CD4-positive, alpha-beta T cell (primary cell): Measurements from ENCODE around the gene PDHA2. TPM values are rescaled to one million over a fixed set of nuclear protein-coding genes. Genes with fewer than 3 reads are reported as not detected.

ENCODE experiments used
- ATAC-seq: fragments of 200-7000 bp; cut with Tn5 transposase; one replicate; pipeline ENCODE4 v1.10.0; 2022; ENCODE audit warnings: mild to moderate bottlenecking; ENCODE audit not compliant: poor library complexity
- CTCF ChIA-PET: fragments of 350-600 bp; sonication (Branson Sonifier 250); formaldehyde crosslinking; loops from one replicate; lab custom pipeline; 2021; ENCODE audit warnings: antibody characterized with exemption, inconsistent platforms; lab: Charles Lee
- POLR2A ChIA-PET: fragments of 350-600 bp; sonication (Branson Sonifier 250); formaldehyde crosslinking; loops from one replicate; lab custom pipeline; 2021; ENCODE audit warnings: antibody characterized with exemption, inconsistent platforms; lab: Charles Lee
- DNase-seq, 14 experiments: peaks; one replicate each; pipeline ENCODE4 v3.0.0-alpha.2; 2013 to 2020; ENCODE audit warnings: mixed read lengths in 2 of 14
- H3K27ac ChIP-seq, 2 donors: one replicate each; pipeline versions ENCODE4 v1.5.1 to v1.7.0; 2013; ENCODE audit warnings: low read length in 2 of 2, low read depth in 1 of 2, mild to moderate bottlenecking in 1 of 2
- H3K27me3 ChIP-seq, 2 experiments: 1 replicate in 1 of 2; 2 replicates in 1 of 2; pipeline versions ENCODE4 v1.6.1 to v1.7.0; 2013; ENCODE audit warnings: low read length in 2 of 2, control low read depth in 1 of 2, mild to moderate bottlenecking in 1 of 2, moderate library complexity in 1 of 2; ENCODE audit not compliant: insufficient read depth in 2 of 2, control insufficient read depth in 1 of 2
- H3K36me3 ChIP-seq: one replicate; pipeline ENCODE4 v1.6.1; 2013; ENCODE audit warnings: low read length, control low read depth; ENCODE audit not compliant: insufficient read depth
- H3K4me1 ChIP-seq: one replicate; pipeline ENCODE4 v1.6.1; 2013; ENCODE audit warnings: low read length, control low read depth; ENCODE audit not compliant: insufficient read depth
- H3K4me3 ChIP-seq: one replicate; pipeline ENCODE4 v1.5.1; 2013; ENCODE audit warnings: mild to moderate bottlenecking, low read length, moderate library complexity
- H3K9me3 ChIP-seq, 2 experiments: 1 replicate in 1 of 2; 2 replicates in 1 of 2; pipeline versions ENCODE4 v1.6.1 to v1.7.0; 2013; ENCODE audit warnings: low read length in 2 of 2, mild to moderate bottlenecking in 2 of 2, control low read depth in 1 of 2, moderate library complexity in 1 of 2; ENCODE audit not compliant: control insufficient read depth in 1 of 2, insufficient read depth in 1 of 2
- H3K27ac Mint-ChIP-seq: one replicate; pipeline ENCODE4 v1.8.0; 2020; ENCODE audit warnings: mixed read lengths
- H3K27me3 Mint-ChIP-seq: one replicate; pipeline ENCODE4 v1.8.0; 2021; ENCODE audit warnings: mixed read lengths
- H3K36me3 Mint-ChIP-seq: one replicate; pipeline ENCODE4 v1.8.0; 2021; ENCODE audit warnings: low read depth, mixed read lengths
- H3K4me1 Mint-ChIP-seq: one replicate; pipeline ENCODE4 v1.8.0; 2021; ENCODE audit warnings: low read depth, mixed read lengths
- H3K4me3 Mint-ChIP-seq: one replicate; pipeline ENCODE4 v1.8.0; 2020; ENCODE audit warnings: mild to moderate bottlenecking, mixed read lengths
- H3K9me3 Mint-ChIP-seq: one replicate; pipeline ENCODE4 v1.8.0; 2020; ENCODE audit warnings: mixed read lengths
- intact Hi-C, 2 experiments: fragments of 100-400 bp; cut with DNase I in 1 of 2; cut with micrococcal nuclease in 1 of 2; formaldehyde crosslinking; loops; one replicate each; pipeline versions ENCODE4 v1.15.1 to v1.9.0; 2023 to 2025; cut with DNase I, micrococcal nuclease
- total RNA-seq, 174 experiments: library from RNA in 2 of 174; stranded (reverse) in 2 of 174; gene quantifications; one replicate each; pipeline ENCODE4 v1.2.3 and lab custom pipeline; 2021 to 2026
- TF ChIP-seq, protein P1 (sequence below): fragments of 200-600 bp; IDR thresholded peaks from one replicate; pipeline ENCODE4 v1.8.0; 2022; ENCODE audit warnings: antibody characterized with exemption, mild to moderate bottlenecking

PDHA2 gene
- total RNA-seq, 2 experiments from 2014 or later = not detected

DNA sequence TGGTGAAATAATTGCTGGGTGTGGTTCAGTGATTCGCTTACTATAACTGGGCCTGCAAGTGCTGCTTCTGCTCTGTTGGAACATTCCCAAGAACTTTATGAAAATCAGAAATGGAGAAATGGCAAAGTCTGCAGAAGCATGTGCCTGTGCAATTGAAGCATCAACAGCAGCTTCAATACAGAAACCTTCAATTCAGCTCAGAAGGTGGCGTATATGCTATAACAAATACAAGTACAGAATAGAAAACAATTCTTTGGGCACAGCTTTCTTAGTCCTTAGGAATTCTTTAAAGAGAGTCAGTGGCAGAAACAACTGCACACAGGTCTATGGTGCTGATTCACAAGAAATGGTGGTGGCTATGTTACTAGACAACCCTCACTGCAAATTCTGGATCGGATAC, 18.0 kb upstream of the PDHA2 start:
- Mint-ChIP-seq H3K27ac (no peak overlapping the region), H3K9me3 (peaks cover 9% of the 10 kb centered on the region), H3K36me3 (no peaks in the 10 kb centered on the region), H3K4me1 (no peaks in the 10 kb centered on the region), H3K4me3 (no peak overlapping the region), H3K27me3 (no peaks in the 10 kb centered on the region)
- intact Hi-C loops = no loop called here
- Histone ChIP-seq H3K9me3 (no peaks in the 10 kb centered on the region), H3K36me3 (no peaks in the 10 kb centered on the region), H3K27ac (no peak overlapping the region), H3K4me1 (no peaks in the 10 kb centered on the region), H3K27me3 (no peaks in the 10 kb centered on the region), H3K4me3 (no peak overlapping the region)
- ATAC-seq = no peak
- ChIA-PET POLR2A (no interaction called here), CTCF (no interaction called here)
- TF ChIP-seq, protein P1, sequence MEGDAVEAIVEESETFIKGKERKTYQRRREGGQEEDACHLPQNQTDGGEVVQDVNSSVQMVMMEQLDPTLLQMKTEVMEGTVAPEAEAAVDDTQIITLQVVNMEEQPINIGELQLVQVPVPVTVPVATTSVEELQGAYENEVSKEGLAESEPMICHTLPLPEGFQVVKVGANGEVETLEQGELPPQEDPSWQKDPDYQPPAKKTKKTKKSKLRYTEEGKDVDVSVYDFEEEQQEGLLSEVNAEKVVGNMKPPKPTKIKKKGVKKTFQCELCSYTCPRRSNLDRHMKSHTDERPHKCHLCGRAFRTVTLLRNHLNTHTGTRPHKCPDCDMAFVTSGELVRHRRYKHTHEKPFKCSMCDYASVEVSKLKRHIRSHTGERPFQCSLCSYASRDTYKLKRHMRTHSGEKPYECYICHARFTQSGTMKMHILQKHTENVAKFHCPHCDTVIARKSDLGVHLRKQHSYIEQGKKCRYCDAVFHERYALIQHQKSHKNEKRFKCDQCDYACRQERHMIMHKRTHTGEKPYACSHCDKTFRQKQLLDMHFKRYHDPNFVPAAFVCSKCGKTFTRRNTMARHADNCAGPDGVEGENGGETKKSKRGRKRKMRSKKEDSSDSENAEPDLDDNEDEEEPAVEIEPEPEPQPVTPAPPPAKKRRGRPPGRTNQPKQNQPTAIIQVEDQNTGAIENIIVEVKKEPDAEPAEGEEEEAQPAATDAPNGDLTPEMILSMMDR = no peak
- no peak for DNase-seq

DNA sequence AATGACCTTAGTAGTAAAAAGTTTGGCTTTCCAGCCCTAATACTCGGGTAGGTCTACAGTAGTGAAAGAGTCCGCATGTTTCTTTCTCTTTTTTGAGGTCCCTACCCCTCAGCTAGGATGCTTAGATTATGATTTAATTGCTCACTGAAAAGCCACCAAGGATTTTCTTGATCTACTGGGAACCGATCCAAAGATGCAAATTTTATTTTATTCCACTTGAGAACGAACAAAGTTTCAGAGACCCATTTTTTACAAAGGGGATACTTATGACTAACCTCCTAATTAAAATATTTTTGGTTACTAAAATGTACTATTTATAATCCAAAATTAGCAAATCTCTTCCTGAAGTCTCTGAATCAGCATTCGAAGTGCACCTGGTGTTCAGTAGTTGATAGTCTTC, 14.3 kb upstream of the PDHA2 start:
- ATAC-seq (no peak), DNase-seq (no peak)
- ChIA-PET POLR2A (no interaction called here), CTCF (no interaction called here)
- H3K27ac Mint-ChIP-seq = no peak overlapping the region
- no peaks in the 10 kb centered on the region for H3K36me3 Mint-ChIP-seq
- H3K36me3 ChIP-seq = no peaks in the 10 kb centered on the region
- no peak overlapping the region for H3K4me3 Mint-ChIP-seq
- H3K4me3 ChIP-seq = no peak overlapping the region
- intact Hi-C loops = no loop called here
- peaks cover 9% of the 10 kb centered on the region for H3K9me3 Mint-ChIP-seq
- no peaks in the 10 kb centered on the region for H3K4me1 ChIP-seq
- H3K27me3 ChIP-seq = no peaks in the 10 kb centered on the region
- no peaks in the 10 kb centered on the region for H3K27me3 Mint-ChIP-seq
- no peaks in the 10 kb centered on the region for H3K4me1 Mint-ChIP-seq
- no peak overlapping the region for H3K27ac ChIP-seq
- no peaks in the 10 kb centered on the region for H3K9me3 ChIP-seq
- TF ChIP-seq, protein P1 = no peak

DNA sequence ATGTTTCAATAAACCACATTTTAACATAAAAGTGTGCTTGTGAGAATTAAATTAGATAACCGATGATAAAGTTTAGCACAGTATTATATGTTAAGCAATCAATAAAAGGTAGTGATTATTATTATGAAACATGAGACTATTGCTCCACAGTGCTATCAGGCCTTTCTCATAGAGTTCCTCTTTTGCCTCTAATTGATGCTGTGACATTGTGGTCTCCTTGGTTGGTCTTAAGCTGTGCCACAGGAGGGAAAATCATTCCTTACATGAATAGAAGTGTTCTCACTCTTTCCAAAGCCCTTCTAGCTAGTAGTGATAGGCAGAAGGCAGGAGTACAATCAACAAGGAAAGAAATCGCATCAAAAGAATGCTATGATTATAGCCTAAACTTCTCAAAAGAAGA, 9.2 kb upstream of the PDHA2 start:
- H3K27ac ChIP-seq = no peak overlapping the region

More for the DNA sequence above, 9.2 kb upstream of the PDHA2 start:
- Histone ChIP-seq H3K9me3 (no peaks in the 10 kb centered on the region), H3K4me1 (no peaks in the 10 kb centered on the region), H3K36me3 (no peaks in the 10 kb centered on the region), H3K27me3 (no peaks in the 10 kb centered on the region), H3K4me3 (no peak overlapping the region)
- ATAC-seq (no peak), DNase-seq (no peak)
- no peaks in the 10 kb centered on the region for H3K36me3 Mint-ChIP-seq
- H3K4me1 Mint-ChIP-seq = no peaks in the 10 kb centered on the region
- H3K9me3 Mint-ChIP-seq = no peaks in the 10 kb centered on the region
- no peak overlapping the region for H3K27ac Mint-ChIP-seq
- CTCF ChIA-PET = no interaction called here
- POLR2A ChIA-PET = no interaction called here
- H3K4me3 Mint-ChIP-seq = no peak overlapping the region
- intact Hi-C loops = no loop called here
- no peaks in the 10 kb centered on the region for H3K27me3 Mint-ChIP-seq
- TF ChIP-seq, protein P1 = no peak
